B cell (primary cell): ENCODE data around the gene NRGN.

Experiments
- CTCF ChIP-seq: fragments of 200-600 bp; IDR thresholded peaks from one replicate; pipeline ENCODE4 v1.8.0; 2022; ENCODE audit warnings: antibody characterized with exemption, mild to moderate bottlenecking
- EZH2 ChIP-seq: IDR thresholded peaks from 2 replicates; pipeline ENCODE4 v1.6.1; 2012; ENCODE audit warnings: borderline replicate concordance, low read depth, mild to moderate bottlenecking, moderate library complexity, low read length; ENCODE audit not compliant: insufficient read depth, poor library complexity, severe bottlenecking

GRCh38 chr11:124717786-124718651 lies 21.7 kb upstream of the NRGN start:
- TF ChIP-seq CTCF (no peak), EZH2 (no peak)
